ENCODE results near the gene JARID2. TPM values are rescaled to one million over a fixed set of nuclear protein-coding genes. Genes with fewer than 3 reads are reported as not detected.
"Not testable (repeated sequence)": the region's sequence is repeated elsewhere in the genome, so short reads cannot be mapped to it uniquely, and the experiment has no call there.

The JARID2 gene
- total RNA-seq, 1 donor from 2014 or later, result 43.9 TPM

DNA sequence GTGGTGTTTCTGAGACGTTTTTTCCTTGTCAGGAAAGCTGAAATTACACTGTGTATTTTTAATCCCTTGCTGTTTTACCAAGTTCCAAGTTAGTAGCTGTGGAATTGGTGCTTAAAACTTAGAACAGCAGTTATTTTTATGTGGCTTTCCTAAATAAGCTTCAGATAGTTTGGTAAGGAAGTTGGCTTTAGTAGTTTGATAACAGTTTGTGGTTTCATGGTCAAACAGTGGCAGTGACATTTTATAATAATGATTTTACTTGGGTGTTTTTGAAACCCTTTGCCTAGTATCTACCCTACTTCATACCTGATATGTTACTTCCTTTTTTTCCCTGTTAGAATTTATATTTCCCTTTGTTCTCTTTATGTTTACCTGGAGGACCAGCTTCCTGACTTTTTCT is 164.9 kb downstream of the JARID2 start:
- DNase-seq (ENCODE audit: extremely low spot score, unreplicated experiment), result no peak
- Mint-ChIP-seq H3K27me3 (no peaks in the 10 kb centered on the region), H3K9me3 (no peaks in the 10 kb centered on the region), H3K27ac (no peak overlapping the region), H3K4me3 (no peak overlapping the region), H3K36me3 (peaks cover 23% of the 10 kb centered on the region), H3K4me1 (ENCODE audit: unreplicated experiment) (peaks cover 66% of the 10 kb centered on the region)
- TF ChIP-seq, protein P1, sequence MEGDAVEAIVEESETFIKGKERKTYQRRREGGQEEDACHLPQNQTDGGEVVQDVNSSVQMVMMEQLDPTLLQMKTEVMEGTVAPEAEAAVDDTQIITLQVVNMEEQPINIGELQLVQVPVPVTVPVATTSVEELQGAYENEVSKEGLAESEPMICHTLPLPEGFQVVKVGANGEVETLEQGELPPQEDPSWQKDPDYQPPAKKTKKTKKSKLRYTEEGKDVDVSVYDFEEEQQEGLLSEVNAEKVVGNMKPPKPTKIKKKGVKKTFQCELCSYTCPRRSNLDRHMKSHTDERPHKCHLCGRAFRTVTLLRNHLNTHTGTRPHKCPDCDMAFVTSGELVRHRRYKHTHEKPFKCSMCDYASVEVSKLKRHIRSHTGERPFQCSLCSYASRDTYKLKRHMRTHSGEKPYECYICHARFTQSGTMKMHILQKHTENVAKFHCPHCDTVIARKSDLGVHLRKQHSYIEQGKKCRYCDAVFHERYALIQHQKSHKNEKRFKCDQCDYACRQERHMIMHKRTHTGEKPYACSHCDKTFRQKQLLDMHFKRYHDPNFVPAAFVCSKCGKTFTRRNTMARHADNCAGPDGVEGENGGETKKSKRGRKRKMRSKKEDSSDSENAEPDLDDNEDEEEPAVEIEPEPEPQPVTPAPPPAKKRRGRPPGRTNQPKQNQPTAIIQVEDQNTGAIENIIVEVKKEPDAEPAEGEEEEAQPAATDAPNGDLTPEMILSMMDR (conservative IDR thresholded peaks at IDR 0.05), result no peak

DNA sequence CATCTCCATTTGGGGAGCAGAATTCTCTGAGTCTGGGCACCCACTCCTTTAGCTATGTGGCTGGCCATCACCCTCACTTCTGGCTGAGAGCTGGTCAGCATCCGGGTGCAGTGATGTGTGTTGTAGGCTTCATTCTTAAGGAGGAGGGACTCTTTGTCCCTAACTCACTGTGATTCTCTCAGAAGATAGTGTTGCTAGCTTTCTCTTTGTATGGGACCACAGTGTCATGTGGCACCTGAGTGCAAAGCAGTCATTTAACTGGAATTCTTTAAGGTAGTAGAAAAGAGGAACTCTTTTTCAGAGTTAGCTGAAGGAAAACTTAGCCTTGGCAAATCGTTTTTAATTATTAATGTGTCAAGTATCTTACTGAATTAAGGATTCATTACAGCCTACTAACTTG is 165.9 kb downstream of the JARID2 start:
- no peak for DNase-seq (ENCODE audit: extremely low spot score, unreplicated experiment)
- peaks cover 63% of the 10 kb centered on the region for H3K4me1 Mint-ChIP-seq (ENCODE audit: unreplicated experiment)
- peak overlapping the region; percentile 96 for H3K27ac Mint-ChIP-seq
- H3K36me3 Mint-ChIP-seq, result peaks cover 26% of the 10 kb centered on the region
- H3K9me3 Mint-ChIP-seq, result no peaks in the 10 kb centered on the region
- TF ChIP-seq, protein P1 (conservative IDR thresholded peaks at IDR 0.05), result no peak
- H3K4me3 Mint-ChIP-seq, result no peak overlapping the region
- H3K27me3 Mint-ChIP-seq, result no peaks in the 10 kb centered on the region

DNA sequence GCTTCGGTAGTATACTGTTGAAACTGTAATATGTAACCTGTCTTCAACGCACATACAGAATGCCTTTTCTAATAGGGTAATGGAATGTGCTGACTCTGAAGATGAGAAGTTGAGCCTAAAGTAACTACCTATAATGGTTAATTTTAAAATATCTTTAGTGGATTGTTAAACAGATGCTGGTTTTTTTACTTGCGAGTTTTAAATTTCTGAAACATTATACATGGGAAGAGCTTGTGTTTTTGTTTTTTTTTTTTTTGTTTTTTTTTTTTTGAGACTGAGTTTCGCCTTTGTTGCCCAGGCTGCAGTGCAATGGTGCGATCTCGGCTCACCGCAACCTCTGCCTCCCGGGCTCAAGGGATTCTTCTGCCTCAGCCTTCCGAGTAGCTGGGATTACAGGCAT is 166.9 kb downstream of the JARID2 start:
- Mint-ChIP-seq H3K4me1 (ENCODE audit: unreplicated experiment) (peaks cover 58% of the 10 kb centered on the region), H3K27me3 (no peaks in the 10 kb centered on the region), H3K36me3 (peaks cover 30% of the 10 kb centered on the region), H3K27ac (peak overlapping the region; percentile 96), H3K9me3 (no peaks in the 10 kb centered on the region), H3K4me3 (peak overlapping the region; percentile 78)
- TF ChIP-seq, protein P1 (conservative IDR thresholded peaks at IDR 0.05), result no peak
- no peak for DNase-seq (ENCODE audit: extremely low spot score, unreplicated experiment)

DNA sequence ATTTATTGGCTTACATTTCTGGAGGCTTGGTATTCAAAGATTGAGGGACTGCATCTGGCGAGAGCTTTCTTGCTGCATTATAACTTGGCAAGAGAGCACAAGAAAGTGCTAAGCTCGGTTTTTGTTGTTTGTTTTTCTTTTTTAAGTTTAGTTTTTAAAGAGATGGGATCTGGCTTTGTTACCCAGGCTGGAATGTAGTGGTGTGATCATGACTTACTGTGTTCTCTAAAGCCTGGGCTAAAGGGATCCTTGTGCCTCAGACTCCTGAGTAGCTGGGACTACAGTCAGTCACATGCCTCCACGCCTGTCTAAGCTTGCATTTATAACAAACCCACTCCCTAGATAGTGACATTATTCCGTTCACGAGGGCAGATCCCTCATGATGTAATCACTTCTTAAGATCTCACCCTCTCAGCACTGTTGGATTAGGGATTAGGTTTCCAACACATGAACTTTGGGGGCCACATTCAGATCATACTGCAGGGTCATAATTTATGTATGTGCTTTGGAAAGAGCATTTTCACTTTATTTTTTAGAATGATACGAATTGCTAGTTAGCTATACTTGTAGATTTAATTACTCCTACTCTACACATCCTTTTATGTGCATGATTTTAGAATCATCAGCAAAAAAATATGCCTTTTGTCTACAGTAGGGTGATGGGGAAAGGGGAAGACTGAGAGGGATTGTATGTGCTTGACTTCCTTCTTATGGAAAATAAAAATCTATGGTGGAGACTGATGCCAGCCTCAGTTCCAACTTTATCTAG is 167.8 kb downstream of the JARID2 start:
- H3K36me3 Mint-ChIP-seq, result peaks cover 35% of the 10 kb centered on the region
- TF ChIP-seq, protein P1 (conservative IDR thresholded peaks at IDR 0.05), result no peak
- no peaks in the 10 kb centered on the region for H3K27me3 Mint-ChIP-seq
- H3K4me3 Mint-ChIP-seq, result peak overlapping the region; percentile 56
- H3K4me1 Mint-ChIP-seq (ENCODE audit: unreplicated experiment), result peaks cover 56% of the 10 kb centered on the region
- no peak for DNase-seq (ENCODE audit: extremely low spot score, unreplicated experiment)
- peak overlapping the region; percentile 96 for H3K27ac Mint-ChIP-seq
- no peaks in the 10 kb centered on the region for H3K9me3 Mint-ChIP-seq

DNA sequence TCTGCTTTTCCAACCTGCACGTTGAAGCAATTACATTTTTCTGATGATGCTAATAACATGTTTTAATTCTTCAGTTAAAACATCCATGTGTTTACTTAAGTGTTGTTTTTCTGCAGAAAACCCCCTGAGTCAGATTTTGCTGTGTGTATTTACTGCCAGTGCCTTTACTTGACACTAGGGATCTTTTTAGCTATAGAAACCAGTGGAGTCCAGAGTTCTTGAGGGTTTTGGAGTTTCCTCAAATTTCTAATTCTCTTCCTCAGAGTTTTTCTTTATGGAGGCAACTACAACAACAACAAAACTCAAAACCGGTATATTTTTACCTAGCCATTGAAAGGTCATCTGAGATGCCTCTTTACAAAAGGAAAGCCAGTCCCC is 168.4 kb downstream of the JARID2 start:
- TF ChIP-seq, protein P1 (conservative IDR thresholded peaks at IDR 0.05), result no peak
- peaks cover 2% of the 10 kb centered on the region for H3K9me3 Mint-ChIP-seq
- H3K27me3 Mint-ChIP-seq, result no peaks in the 10 kb centered on the region
- H3K4me3 Mint-ChIP-seq, result no peak overlapping the region
- H3K4me1 Mint-ChIP-seq (ENCODE audit: unreplicated experiment), result peaks cover 51% of the 10 kb centered on the region
- peaks cover 38% of the 10 kb centered on the region for H3K36me3 Mint-ChIP-seq
- H3K27ac Mint-ChIP-seq, result peak overlapping the region; percentile 6
- DNase-seq (ENCODE audit: extremely low spot score, unreplicated experiment), result no peak

DNA sequence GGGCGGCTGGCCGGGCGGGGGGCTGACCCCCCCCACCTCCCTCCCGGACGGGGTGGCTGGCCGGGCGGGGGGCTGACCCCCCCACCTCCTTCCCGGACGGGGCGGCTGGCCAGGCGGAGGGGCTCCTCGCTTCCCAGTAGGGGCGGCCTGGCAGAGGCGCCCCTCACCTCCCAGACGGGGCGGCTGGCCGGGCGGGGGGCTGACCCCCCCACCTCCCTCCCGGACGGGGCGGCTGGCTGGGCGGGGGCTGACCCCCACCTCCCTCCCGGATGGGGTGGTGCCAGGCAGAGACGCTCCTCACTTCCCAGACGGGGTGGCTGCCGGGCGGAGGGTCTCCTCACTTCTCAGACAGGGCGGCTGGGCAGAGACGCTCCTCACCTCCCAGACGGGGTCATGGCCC is 169.8 kb downstream of the JARID2 start:
- Mint-ChIP-seq H3K9me3 (peaks cover 11% of the 10 kb centered on the region), H3K36me3 (peaks cover 46% of the 10 kb centered on the region), H3K4me1 (ENCODE audit: unreplicated experiment) (peaks cover 43% of the 10 kb centered on the region)
- H3K4me3 Mint-ChIP-seq; H3K27ac Mint-ChIP-seq; H3K27me3 Mint-ChIP-seq; DNase-seq (ENCODE audit: extremely low spot score, unreplicated experiment): not testable (repeated sequence)
